NCI-H345 treated with DMSO at 0.1 percent for 48 hours (cell line): ENCODE data around the gene PRSS36.
"Not testable (repeated sequence)": the region's sequence is repeated elsewhere in the genome, so short reads cannot be mapped to it uniquely, and the experiment has no call there.

Experiments
- DNase-seq: peaks from one replicate; lab custom pipeline; 2025; ENCODE audit not compliant: unreplicated experiment; lab: John Stamatoyannopoulos, UW

PRSS36 gene

GRCh38 chr16:31184888-31185287, 35.0 kb upstream of the PRSS36 start:
- no peak for DNase-seq

GRCh38 chr16:31183432-31184428, 33.9 kb upstream of the PRSS36 start:
- DNase-seq: no peak

- no peak for DNase-seq
These were observed 32.5 kb upstream of the PRSS36 start for GRCh38 chr16:31182391-31182790.

DNA sequence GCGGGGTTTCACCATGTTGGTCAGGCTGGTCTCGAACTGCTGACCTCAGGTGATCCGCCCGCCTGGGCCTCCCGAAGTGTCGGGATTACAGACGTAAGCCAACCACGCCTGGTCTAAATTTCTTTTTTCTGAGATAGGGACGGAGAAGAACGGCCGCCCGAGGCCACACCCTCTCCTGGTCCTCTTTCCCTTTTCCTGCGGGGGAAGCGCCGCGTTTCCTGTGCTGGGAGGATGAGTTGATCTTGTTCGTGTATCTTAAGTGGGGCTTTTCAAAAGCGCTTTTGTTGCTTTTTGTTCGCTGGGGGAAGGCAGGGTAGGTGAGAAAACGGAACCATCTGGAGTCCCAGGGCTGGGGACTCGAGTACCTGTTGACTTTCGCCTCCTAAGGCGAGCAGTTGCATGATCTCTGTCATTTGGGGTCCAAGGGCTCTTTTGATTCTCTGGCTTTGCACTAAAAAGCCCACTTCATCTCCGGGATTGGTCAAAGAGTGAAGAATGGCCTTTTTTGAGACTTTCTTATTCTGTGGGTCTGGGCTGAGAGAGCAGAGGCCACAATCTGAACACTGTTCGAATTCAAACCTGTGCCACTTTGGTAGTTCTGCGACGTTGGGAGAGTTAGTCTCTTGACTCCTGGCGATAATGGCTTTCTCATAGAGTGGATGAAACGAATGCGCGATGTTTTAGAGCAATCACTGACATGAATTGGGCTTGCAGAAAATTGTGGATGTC, 31.4 kb upstream of the PRSS36 start:
- no peak for DNase-seq

GRCh38 chr16:31179747-31180459, 30.0 kb upstream of the PRSS36 start, which contains the start of gene FUS:
Gene FUS, plus strand, starts transcription at chr16:31180139. Its CDS starts 76 bp downstream, at chr16:31180215.
- peak; percentile 94 for DNase-seq

DNA sequence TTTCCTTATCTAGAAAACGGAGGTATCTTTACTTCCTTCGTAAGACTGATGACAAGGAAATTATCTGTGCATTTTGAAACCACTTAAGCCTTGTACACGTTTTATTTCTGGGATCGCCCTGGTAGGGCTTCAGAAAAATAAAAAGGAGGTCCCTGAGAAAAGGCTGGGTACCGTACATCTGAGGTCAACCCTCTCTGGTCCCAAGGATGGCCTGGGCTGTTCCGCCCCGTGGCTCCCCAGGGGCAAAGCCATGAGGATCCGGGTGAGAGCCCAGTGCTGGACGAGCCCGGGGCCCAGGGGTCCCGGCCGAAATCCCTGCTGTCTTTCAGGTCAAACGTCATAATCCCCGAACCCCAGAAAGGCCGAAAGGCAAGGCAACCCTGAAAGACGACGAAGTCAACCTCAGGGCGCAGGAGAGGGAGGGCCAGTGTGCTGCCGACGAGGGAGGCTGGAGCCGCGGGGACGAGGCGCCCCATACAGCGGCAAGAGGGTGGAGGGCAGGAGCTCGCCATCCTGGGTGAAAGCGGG, 29.4 kb upstream of the PRSS36 start:
- DNase-seq: no peak

DNA sequence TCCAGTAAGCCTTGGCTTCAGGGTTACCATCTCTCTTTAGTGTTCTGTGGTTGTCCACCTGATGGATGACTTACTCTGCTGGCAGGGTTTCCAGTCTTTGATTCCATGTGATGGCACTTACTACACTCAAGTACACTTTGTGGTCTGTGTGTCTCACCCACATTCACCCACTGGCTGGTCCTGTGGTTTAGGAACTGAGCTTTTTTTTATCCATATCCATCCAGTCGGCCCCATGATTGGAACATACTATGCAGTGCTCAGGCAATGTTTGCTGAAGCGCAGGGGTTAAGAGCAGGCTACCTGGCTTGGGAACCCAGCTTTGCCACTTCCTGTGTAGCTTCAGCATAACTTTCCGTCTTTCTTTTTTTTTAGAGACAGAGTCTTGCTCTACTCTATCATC, 27.3 kb upstream of the PRSS36 start:
- no peak for DNase-seq

DNA sequence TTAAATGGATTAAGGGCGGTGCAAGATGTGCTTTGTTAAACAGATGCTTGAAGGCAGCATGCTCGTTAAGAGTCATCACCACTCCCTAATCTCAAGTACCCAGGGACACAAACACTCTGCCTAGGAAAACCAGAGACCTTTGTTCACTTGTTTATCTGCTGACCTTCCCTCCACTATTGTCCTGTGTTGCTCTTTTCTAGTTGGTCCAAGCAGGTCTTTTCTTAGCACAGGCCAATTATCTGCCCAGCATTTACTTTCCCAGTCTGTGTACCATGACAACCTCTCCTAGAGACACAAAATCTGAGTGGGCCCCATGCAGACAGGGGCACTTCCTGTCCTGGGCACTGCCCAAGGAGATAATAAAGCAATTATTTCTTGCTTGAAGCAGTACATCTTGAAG, 20.2 kb upstream of the PRSS36 start:
- not testable (repeated sequence) for DNase-seq

DNA sequence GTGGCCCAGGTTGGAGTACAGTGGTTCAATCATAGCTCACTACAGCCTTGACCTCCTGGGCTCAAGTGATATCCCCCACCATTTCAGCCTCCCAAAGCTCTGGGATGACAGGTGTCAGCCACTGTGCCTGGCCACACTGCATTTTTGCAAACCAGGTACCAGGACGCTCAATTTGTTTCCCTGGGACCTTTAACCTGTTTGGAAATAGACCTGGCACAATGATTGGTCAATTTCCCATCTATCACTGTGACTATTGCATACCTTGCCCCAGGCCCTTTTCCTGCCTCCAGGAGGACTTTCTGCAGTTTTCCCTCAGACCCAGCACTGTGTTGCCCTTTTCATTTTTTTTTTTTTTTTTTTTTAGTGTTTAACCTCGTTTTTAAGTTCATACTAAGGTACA, 19.0 kb upstream of the PRSS36 start:
- no peak for DNase-seq

- no peak for DNase-seq
These were observed 17.4 kb upstream of the PRSS36 start for GRCh38 chr16:31167315-31167714.

DNA sequence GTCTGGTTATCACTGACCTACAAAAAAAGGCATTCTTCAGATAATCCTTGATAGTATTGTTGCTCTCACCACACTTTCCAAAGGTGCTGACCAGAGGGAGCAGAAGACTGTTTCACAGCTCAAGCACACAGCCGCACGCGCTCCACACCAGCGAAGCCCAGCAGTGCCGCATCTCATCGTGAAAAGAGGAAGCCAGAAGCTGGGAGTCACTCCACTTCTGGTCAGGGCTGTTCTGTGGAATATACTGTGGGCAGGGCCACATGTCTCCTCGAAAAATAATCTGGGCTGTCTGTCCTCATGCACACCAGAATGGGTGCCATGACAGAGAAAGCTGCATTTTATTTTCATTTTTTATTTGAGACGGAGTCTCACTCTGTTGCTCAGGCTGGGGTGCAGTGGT, 7.3 kb upstream of the PRSS36 start:
- DNase-seq: no peak

DNA sequence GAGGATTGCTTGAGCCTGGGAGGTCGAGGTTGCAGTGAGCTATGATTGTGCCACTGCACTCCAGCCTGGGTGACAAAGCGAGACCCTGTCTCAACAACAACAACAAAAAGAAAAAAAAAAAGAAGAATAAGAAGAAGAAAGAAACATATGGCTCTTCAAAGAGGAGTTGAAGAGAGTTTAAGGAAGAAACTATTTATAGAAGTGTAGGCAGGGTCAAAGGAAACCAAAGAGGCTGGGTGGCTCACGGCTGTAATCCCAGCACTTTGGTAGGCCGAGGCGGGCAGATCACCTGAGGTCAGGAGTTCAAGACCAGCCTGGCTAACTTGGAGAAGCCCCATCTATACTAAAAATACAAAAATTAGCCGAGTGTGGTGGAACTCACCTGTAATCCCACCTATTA, 1.1 kb upstream of the PRSS36 start:
- DNase-seq: not testable (repeated sequence)

DNA sequence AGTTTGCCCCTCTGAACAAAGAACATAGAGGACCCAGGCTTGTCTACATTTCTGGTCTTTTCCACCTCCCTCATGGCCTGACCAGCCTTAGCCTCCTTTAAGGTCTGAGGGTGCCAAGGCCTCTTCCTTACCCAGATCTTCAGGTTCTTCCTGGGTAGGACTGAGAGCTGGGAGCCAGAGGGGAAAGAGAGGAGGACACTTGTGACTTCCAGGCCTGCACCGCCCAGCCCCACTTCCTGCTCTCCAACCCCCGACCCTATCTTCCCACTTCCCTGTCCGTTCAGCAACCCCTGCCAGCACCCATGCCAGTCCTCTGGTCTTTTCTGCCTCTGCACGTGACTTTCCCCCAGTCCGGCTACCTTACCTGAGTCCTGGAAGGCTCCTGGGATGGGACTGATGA, 534 bp downstream of the PRSS36 start:
- no peak for DNase-seq

DNA sequence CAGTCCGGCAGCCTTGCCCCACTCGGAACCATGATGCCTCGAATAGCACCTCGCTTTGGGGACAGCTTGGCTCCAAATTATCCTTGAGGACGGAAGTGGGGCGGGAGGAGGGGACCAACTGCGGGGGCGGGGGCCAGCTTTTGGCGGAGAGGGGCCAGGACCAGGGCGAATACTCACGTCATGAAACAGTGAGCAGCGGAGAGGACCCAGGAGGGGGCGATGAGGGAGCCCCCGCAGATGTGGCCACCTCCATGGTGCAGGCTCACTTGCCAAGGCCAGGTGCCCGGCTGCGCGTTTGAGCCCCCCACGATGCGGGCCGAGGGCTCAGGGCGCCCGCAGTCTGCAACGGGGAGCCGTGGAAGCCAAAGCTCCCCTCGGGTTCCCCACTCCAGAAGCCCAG, 970 bp downstream of the PRSS36 start:
- no peak for DNase-seq

GRCh38 chr16:31148281-31148728, 1.6 kb downstream of the PRSS36 start:
- DNase-seq: no peak

GRCh38 chr16:31147574-31147973, 2.3 kb downstream of the PRSS36 start:
- no peak for DNase-seq

GRCh38 chr16:31145398-31145990, 4.4 kb downstream of the PRSS36 start:
- DNase-seq: no peak

DNA sequence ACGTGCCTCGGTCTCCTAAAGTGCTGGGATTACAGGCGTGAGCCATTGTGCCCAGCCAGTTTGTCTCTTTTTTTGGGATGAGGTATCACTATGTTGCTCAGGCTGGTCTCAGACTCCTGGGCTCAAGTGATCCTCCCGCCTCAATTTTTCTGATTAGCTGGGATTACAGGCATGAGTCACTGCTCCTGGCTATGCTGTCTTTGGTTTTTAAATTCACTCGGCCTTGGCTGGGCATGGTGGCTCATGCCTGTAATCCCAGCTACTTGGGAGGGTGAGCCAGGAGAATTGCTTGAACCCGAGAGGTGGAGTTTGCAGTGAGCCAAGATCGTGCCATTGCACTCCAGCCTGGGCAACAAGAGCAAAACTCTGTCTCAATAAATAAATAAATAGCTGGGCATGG, 5.4 kb downstream of the PRSS36 start:
- not testable (repeated sequence) for DNase-seq

DNA sequence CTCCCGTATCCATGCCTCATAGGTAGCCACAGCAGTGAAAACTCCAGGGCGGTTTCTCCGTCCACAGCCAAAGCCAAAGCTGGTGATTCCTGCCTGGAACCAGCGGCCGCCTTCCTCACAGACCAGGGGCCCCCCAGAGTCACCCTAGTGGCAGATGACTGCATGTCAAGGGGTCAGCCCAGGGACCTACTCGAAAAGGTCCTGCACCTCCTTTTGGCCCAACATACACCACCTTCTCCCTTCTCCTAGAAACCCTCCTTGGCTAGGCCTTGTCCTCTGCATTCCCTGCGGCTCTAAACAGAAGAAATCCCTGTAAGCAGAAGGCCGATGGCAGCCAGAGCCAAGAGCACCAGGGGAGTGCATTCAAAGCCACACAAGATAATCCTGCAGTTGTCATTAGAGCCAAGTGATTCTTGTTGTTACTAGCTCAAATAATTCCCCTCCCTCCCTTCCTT, 6.1 kb downstream of the PRSS36 start:
- no peak for DNase-seq

DNA sequence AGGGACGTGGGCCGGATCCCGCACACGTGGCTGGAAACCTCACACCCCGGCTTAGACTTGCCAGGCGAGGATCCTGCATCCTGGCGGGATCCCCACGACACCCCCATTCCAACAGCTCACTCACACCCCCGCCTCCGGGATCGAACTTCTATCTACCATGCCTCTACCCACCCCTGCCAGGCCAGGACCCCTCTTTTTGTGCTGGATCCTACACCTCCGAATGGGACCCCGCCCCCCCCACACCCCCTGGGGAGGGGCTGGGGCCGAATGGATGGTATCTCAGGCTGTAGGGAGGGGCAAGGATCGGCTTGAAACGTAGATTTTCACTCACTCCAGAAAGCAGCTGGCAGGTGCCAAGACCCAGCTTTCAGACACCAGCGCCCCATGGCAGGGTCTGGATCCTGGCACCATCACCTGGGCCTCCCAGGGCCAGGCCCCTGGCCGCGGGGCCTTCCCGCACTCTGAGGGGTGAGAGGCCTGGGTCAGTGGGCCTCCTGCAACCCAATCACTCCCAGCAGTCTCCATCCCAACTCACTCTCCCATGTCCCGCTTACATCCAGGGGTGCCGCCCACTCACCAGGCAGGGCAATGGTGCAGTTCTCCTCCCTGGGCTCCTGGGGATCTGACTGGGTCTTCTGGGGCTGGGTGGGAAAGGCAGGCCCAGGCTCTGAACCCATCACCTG, 6.7 kb downstream of the PRSS36 start:
- no peak for DNase-seq
